GM12801 (cell line): ENCODE measurements around the gene MLXIP.

Experiments
- TF ChIP-seq, protein P1 (sequence below): IDR thresholded peaks from one replicate; pipeline ENCODE4 v1.5.1; 2011; ENCODE audit warnings: control low read depth; ENCODE audit not compliant: insufficient read length; ENCODE audit errors: extremely low read depth

The MLXIP gene

DNA sequence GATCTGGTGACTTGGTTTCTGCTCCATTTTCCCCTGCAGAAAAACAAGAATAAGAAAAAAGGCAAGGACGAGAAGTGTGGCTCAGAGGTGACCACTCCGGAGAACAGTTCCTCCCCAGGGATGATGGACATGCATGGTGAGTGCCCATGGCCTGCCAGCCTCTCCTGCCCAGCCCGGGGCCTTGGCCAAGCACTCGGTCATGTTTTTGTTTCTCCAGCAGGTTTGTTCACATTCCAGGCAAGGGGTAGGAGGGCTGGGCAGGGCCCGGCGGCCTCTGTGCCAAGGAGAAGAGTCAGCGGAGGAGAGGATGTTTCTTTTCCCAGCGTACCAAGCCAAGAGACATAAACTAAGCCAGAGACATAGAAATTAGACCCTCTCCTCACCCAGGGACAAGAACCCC is 43.3 kb upstream of the MLXIP start:
- TF ChIP-seq, protein P1, sequence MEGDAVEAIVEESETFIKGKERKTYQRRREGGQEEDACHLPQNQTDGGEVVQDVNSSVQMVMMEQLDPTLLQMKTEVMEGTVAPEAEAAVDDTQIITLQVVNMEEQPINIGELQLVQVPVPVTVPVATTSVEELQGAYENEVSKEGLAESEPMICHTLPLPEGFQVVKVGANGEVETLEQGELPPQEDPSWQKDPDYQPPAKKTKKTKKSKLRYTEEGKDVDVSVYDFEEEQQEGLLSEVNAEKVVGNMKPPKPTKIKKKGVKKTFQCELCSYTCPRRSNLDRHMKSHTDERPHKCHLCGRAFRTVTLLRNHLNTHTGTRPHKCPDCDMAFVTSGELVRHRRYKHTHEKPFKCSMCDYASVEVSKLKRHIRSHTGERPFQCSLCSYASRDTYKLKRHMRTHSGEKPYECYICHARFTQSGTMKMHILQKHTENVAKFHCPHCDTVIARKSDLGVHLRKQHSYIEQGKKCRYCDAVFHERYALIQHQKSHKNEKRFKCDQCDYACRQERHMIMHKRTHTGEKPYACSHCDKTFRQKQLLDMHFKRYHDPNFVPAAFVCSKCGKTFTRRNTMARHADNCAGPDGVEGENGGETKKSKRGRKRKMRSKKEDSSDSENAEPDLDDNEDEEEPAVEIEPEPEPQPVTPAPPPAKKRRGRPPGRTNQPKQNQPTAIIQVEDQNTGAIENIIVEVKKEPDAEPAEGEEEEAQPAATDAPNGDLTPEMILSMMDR, result no peak

DNA sequence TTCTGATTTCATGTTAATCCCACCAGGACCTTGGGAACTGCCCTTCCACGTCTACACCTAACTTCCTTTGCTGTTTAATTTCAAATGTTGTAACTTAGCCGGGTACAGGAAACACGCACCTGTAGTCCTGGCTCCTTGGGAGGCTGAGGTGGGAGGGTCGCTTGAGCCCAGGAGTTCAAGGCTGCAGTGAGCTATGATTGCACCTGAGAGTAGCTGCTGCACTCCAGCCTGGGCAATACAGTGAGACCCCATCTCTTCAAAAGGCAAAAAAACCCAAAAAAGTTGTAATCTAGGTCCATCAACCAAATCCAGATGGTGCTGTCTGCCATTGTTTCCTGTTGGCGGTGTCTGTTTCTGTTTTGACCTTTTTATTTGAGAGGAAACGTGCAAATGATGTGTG is 42.4 kb upstream of the MLXIP start:
- TF ChIP-seq, protein P1, result no peak

DNA sequence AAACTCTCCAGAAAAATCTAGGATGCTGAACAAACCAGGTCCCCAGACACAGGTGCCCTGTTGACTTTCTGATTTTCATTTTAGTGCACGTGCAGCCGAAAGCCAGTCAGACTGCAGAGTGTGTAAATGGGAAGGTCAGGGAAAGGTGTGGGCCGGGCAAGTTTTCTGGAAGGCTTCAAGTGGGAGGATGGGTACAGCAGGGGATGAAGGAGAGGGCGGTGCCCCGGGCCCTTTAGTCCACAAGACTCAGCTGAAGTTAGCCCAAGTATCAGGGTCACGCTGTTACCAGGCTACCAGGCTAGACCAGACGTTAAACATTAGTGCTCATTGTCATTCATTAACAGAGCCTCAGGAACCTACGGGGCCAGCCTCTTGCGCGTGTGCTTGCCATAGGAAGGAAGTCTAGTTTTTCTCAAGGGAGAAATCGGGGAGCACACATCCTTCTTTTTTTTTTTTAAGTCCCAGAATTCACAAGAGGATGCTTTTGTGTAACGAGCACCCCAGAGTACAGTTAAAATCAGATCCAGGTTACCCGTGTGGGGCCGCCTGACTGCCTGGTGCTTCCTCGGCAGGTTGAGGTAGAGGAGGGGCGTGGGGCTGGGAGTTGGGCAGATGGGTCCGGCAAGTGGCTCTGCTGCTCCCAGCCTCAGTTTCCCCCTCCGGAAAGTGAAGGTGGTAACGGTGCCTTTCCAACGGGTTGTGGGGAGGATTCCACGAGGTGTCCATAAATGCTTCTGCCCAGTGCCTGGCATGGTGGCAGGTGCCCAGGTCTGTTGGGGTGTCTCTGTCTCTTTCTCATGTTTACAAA is 37.8 kb upstream of the MLXIP start:
- TF ChIP-seq, protein P1, result no peak

DNA sequence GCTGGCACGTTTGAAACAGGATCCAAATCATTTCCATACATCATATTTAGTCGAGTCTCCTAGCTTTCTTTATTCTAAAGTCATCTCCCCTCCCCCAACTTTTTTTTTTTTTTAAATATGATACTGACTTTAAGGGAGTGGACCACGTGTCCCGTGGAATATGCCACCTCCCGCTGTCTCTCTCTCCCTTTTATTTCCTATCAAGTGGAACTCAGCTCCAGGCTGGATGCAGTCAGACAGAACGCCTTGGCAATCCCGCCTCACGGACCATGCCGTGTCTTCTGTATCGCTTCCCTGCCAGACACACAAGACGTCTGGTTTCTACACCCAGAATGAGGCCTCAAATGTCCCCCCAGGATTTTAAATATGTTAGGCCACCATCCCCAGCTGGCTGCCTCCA is 35.6 kb upstream of the MLXIP start:
- TF ChIP-seq, protein P1, result no peak

DNA sequence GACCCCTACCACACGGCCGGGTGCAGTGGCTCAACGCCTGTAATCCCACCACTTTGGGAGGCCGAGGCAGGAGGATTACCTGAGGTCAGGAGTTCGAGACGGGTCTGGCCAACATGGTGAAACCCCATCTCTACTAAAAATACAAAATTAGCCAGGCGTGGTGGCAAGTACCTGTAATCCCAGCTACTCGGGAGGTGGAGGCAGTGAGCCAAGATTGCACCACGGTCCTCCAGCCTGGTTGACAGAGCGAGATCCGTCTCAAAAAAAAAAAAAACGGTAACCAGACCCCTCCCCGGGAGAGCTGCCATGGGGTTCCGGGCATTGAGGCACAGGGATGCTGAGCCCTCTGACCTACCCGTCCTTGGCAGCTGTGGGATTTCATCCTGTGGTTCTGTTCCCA is 35.1 kb upstream of the MLXIP start:
- TF ChIP-seq, protein P1, result no peak

DNA sequence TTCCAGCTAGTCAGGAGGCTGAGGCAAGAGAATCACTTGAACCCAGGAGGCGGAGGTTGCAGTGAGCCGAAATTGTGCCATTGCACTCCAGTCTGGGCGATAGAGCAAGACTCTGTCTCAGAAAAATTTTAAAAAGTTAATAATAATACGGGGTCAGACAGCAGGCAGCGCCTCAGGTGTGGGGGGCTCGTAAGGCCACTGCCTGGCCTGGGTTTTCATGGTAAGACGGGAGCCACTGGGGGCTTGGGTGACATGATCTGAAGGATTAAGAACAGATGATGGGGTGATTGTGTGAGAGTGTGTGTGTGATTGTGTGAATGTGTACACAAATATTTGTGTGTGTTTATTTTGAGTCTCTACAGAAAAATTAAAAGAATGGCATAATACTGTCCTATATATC is 33.3 kb upstream of the MLXIP start:
- TF ChIP-seq, protein P1, result no peak

DNA sequence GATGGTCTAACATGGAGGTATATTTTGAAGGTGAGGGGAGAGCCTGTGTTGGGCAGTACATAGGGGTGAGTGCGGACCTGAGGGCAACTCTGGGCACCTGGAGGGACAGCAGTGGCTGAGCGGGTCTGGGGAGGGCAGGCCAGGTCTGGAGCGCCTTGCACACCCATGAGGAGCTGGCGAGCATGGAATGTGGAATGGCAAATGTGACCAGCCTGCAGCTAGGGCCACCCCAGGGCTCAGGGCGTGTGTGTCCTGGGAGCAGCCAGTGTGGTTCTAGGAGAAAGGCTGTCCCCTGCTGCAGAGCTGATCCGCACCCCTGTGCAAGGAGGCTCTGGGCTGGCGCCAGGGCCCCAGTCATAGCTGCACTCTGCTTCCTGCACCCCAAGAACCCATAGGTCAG is 32.4 kb upstream of the MLXIP start:
- TF ChIP-seq, protein P1, result no peak

DNA sequence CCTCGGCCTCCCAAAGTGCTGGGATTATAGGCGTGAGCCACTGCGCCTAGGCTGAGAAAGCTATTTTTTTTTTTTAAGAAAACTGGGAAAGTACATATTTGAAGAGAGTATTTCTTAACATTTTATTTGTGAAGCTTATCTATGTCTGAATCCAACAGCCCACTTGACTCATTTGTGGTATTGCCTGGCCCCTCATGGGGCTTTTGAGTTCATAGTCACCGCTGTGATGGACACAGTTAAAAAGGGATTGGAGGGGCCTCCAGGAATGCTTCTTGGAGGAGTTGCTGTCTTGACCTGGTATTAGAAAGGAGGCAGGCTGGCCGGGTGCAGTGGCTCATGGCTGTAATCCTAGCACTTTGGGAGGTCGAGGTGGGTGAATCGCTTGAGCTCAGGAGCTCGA is 30.4 kb upstream of the MLXIP start:
- TF ChIP-seq, protein P1, result no peak
